ENCODE results near the gene TMEM30B. TPM values are rescaled to one million over a fixed set of nuclear protein-coding genes. Genes with fewer than 3 reads are reported as not detected.
"Not testable (repeated sequence)": the region's sequence is repeated elsewhere in the genome, so short reads cannot be mapped to it uniquely, and the experiment has no call there.

TMEM30B gene
- polyA plus RNA-seq, 1 donor, result 1.2 TPM

DNA sequence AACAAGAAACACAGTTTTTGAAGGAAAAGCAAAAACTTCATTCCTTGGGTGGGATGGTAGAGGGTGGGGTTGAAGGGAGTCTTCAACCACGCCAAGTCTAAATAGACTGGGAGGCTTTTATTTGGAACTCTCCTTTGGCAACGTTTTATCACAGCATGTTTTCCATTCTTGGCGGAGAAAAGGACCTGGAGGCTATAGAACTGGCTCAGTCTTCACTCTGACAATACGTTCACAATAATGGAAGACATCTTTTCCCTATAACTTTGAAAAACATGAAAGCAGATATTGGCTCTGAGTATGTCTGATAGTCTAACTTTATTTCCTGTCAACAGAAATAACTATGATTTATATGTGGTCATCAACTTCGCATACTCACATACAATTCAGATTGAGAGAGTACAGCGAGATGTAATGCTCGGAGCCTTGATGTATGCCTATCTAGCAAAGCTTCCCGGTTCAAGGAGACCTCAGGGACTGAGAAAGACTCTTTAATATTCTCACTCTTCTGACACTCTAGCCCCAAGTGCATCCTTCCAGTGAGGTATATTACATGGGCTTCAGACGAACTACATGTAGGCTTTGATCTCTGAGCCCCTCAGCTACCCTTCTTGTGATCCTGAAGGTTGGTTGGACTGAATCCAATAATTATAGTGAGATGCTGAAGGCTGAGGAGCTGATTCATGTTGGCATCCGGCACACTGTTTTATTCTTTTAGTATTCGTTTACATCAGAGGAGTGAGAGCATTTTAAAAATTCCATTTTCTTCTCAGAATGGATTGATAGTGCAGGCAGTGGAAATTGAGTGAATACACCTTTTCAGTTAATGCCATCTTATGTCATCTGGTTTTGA, 14.0 kb downstream of the TMEM30B start:
- DNase-seq (ENCODE audit: low read depth), result peak; percentile 67

GRCh38 chr14:61266436-61266835, 14.7 kb downstream of the TMEM30B start:
- no peak for DNase-seq (ENCODE audit: low read depth)

DNA sequence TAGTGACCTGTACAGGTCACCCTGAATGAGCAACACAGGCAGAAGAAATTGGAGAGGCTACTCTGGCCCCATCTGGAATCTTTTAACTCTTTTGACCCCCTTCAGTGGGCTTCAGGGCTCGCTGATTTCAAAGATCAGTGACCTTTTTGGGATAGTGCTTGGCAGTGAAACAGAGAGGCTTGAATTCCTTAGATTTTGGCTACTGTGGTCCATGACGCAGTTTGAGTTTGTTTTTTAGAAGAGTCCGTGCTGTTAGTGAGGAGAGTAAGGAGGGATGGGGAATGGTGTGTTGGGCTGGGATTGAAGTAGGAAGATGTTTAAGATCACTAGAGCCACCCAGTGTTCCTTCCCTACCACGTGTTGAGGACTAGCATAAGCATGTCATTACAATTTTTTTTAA, 16.5 kb downstream of the TMEM30B start:
- no peak for DNase-seq (ENCODE audit: low read depth)

- no peak for DNase-seq (ENCODE audit: low read depth)
These were observed 17.0 kb downstream of the TMEM30B start for GRCh38 chr14:61264010-61264571.

DNA sequence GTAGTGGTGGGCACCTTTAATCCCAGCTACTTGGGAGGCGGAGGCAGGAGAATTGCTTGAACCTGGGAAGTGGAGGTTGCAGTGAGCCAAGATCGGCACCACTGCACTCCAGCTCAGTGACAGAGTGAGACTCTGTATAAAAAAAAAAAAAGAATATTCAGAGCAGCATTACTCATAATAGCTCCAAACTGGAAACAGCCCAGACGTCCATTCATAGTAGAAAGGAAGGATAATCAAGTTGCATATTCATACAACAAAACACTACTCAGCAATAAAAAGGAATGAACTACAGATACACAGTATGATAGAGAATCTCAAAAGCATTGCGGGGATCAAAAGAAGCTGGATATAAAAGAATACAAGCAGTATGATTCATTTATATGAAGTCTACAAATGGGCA, 19.1 kb downstream of the TMEM30B start:
- DNase-seq (ENCODE audit: low read depth), result no peak

GRCh38 chr14:61260939-61261776, 20.0 kb downstream of the TMEM30B start:
- DNase-seq (ENCODE audit: low read depth), result no peak

GRCh38 chr14:61258985-61259384, 22.2 kb downstream of the TMEM30B start:
- DNase-seq (ENCODE audit: low read depth), result no peak

DNA sequence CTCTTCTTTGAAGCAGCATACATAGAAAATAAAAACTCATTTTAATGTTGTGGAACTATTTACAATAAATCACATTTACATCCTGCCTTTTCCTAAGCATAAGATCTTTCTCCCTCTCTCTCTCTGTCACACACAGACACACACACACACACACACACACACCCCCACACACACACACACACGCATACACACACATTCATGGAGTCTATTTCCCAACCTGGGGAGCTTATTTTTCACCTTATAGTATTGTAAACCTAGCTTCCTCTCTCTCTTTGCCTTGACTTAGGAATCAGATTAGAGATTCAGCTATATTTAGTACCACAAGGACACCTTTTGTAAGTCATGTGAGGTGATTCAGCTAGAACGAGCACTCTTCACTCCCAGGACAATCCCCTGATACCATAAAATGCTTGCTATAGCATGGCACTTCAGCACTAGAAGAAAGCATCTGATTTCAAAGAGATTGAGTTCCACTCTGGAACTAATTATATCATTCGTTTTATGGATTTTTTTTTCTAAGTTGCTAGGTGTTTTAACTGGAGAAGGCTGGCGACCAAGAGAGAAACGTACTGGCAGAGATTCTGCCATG, 23.6 kb downstream of the TMEM30B start:
- no peak for DNase-seq (ENCODE audit: low read depth)

- no peak for DNase-seq (ENCODE audit: low read depth)
These were observed 24.2 kb downstream of the TMEM30B start for GRCh38 chr14:61256826-61257468.

GRCh38 chr14:61255968-61256367, 25.2 kb downstream of the TMEM30B start:
- no peak for DNase-seq (ENCODE audit: low read depth)

GRCh38 chr14:61254808-61255526, 26.2 kb downstream of the TMEM30B start:
- DNase-seq (ENCODE audit: low read depth), result no peak

DNA sequence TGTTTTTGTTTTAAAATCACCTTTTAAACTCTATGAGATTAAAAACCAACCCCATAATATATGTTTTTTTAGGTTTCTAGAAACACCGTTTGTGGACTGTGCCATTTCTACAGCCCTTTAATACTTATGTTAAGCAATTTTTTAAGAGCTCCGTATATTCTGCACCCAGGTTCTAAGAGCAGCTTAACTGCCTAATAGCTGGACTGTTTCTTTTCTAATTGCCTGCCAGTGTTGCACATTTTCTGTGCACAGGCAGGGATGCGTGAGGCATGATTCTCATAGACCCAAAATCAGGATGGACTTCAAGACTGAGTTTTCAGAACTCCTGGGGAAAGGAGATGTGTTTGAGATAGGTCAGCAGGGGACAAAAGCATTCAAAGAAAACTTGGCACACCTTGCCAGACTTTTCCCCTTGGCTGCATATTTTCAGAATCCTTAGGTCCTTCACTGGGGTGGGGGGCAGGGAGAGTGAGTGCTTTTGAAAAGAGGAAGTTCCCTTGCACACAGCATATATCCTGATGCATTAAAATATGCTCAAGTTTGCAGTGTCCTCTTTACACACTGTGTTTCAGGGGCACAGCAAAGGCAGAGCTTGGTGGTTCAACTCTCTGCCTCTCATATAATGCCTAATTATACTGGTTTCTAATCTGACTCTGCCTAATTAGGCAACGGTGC, 27.9 kb downstream of the TMEM30B start:
- no peak for DNase-seq (ENCODE audit: low read depth)

DNA sequence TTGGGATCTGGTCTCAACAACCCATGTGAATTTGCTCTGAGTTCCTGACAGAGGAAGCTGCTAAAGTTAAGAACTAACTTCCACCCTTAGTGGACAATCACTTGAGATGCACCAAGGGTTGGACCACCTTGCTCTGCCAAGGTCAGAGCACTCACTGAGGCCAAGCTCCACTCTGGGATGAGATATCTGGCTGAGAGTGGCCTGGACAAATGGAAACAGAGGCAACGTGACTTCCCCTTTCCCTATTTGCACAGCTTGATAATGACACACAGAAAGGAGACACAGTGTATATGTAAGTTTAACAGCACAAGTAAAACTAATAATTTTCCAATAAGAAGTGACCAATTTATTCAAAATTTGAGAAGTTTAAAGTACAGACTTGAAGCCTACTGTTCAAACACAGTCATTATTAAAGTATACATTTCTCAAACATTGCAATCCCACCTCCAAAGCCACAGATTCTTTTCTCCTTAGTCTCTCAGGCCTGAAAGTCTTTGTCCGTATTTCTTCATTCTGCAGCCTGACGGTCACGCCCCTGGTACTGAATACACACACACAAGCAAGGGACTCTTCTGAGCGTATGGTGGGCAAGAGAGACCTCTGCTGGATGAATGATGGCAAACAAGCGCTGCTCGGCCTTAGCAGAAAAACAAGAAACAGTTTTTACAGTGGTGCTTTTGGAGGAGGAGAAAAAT, 28.6 kb downstream of the TMEM30B start:
- peak; percentile 86 for DNase-seq (ENCODE audit: low read depth)

DNA sequence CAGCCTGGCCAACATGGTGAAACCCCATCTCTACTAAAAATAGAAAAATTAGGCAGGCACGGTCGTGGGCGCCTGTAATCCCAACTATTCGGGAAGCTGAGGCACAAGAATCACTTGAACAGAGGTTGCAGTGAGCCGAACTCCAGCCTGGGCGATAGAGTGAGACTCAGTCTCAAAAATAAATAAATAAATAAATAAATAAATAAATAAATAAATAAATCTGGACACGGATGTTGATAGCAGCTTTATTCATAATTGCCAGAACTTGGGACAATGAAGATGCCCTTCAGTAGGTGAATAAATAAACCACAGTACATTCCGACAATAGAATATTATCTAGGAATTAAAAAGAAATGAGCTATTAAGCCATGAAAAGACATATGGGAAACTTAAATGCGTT, 31.1 kb downstream of the TMEM30B start:
- no peak for DNase-seq (ENCODE audit: low read depth)

DNA sequence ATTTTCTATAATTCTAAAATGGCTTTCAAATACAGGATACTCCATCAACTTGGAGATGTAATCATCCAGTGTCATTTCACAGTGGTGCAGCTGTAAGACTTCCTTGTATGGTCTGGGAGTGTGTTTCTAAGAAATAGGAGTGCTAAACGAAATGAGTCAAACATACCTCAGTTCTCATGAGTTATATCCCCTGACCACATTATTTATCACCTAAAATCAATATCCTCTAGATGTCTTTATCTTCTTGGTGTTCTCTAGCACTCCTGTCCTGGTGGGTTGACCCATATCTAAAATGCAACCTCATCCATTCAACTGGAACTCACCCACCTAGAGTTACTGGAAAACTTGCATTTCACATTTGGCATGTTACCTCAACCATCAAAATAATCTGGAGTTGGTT, 33.2 kb downstream of the TMEM30B start:
- no peak for DNase-seq (ENCODE audit: low read depth)

- no peak for DNase-seq (ENCODE audit: low read depth)
These were observed 34.4 kb downstream of the TMEM30B start for GRCh38 chr14:61246721-61247120.

GRCh38 chr14:61244009-61244408, 37.1 kb downstream of the TMEM30B start:
- DNase-seq (ENCODE audit: low read depth), result no peak

DNA sequence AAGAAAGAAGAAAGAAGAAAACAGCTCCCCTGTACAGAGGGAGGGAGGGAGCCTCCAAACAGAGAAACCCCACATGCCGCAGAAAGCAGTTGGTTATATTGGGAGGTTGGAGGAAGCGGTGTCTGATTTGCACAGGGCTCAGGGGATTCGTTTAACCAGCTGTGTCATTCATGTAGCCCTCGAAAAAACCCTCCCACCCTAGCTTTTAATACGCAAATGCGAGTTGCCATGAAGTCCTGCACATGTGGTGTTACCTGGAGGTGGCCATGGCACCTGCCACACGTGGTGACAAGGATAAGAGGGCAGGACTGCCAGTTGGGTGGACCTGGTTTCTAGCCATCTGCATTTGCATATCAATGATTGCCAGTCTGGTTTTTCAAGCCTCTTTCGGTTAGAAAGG, 40.9 kb downstream of the TMEM30B start:
- no peak for DNase-seq (ENCODE audit: low read depth)

GRCh38 chr14:61239285-61239684, 41.9 kb downstream of the TMEM30B start:
- not testable (repeated sequence) for DNase-seq (ENCODE audit: low read depth)

All from forelimb muscle (tissue), 1 donor.